H9 (cell line): ENCODE data around the gene SEC61A1. TPM values are rescaled to one million over a fixed set of nuclear protein-coding genes. Genes with fewer than 3 reads are reported as not detected.
A peak's percentile ranks its signal among the peaks of the same experiment; 100 is the strongest.

Source experiments
- DNase-seq: peaks from one replicate; pipeline ENCODE4 v3.0.0-alpha.2; 2017
- H2AFZ ChIP-seq: one replicate; pipeline ENCODE4 v1.6.1; 2013; ENCODE audit warnings: mild to moderate bottlenecking, low read length, control low read depth, moderate library complexity
- H2AK5ac ChIP-seq: 2 replicates; pipeline ENCODE4 v1.6.1; 2013; ENCODE audit warnings: low read length, control low read depth, mixed read lengths; ENCODE audit not compliant: insufficient read length
- H2BK120ac ChIP-seq: one replicate; pipeline ENCODE4 v1.6.1; 2013; ENCODE audit warnings: low read depth, mild to moderate bottlenecking, low read length, control low read depth, inconsistent platforms; ENCODE audit not compliant: poor library complexity, severe bottlenecking
- H2BK12ac ChIP-seq: 2 replicates; pipeline ENCODE4 v1.6.1; 2013; ENCODE audit warnings: low read length, control low read depth, mixed read lengths, low read depth; ENCODE audit not compliant: insufficient read length
- H2BK15ac ChIP-seq: 2 replicates; pipeline ENCODE4 v1.6.1; 2013; ENCODE audit warnings: low read depth, low read length, control low read depth
- H2BK20ac ChIP-seq: one replicate; pipeline ENCODE4 v1.6.1; 2013; ENCODE audit warnings: low read depth, mild to moderate bottlenecking, low read length, control low read depth, inconsistent platforms; ENCODE audit not compliant: poor library complexity, severe bottlenecking
- H2BK5ac ChIP-seq: 2 replicates; pipeline ENCODE4 v1.6.1; 2013; ENCODE audit warnings: low read length, control low read depth, mixed read lengths; ENCODE audit not compliant: insufficient read length
- H3K14ac ChIP-seq: 2 replicates; pipeline ENCODE4 v1.6.1; 2013; ENCODE audit warnings: low read length, control low read depth; ENCODE audit not compliant: insufficient read depth
- H3K18ac ChIP-seq: 2 replicates; pipeline ENCODE4 v1.6.1; 2013; ENCODE audit warnings: low read depth, mild to moderate bottlenecking, mixed read lengths, low read length, control low read depth; ENCODE audit not compliant: insufficient read length
- H3K23ac ChIP-seq: 2 replicates; pipeline ENCODE4 v1.6.1; 2013; ENCODE audit warnings: low read length, control low read depth, mixed read lengths, low read depth; ENCODE audit not compliant: insufficient read length
- H3K23me2 ChIP-seq: 2 replicates; pipeline ENCODE4 v1.6.1; 2013; ENCODE audit warnings: low read depth, mild to moderate bottlenecking, mixed read lengths, low read length, control low read depth; ENCODE audit not compliant: insufficient read length, poor library complexity, severe bottlenecking
- H3K27ac ChIP-seq: 2 replicates; pipeline ENCODE4 v1.5.1; 2013; ENCODE audit warnings: low read length, control low read depth, mixed read lengths, low read depth; ENCODE audit not compliant: insufficient read length
- H3K27me3 ChIP-seq: 2 replicates; pipeline ENCODE4 v1.6.1; 2013; ENCODE audit warnings: low read length, control low read depth, inconsistent platforms; ENCODE audit not compliant: insufficient read depth
- H3K4ac ChIP-seq: 2 replicates; pipeline ENCODE4 v1.6.1; 2013; ENCODE audit warnings: low read depth, mild to moderate bottlenecking, control low read depth, inconsistent platforms, low read length, moderate library complexity
- H3K4me1 ChIP-seq: 2 replicates; pipeline ENCODE4 v1.6.1; 2013; ENCODE audit warnings: low read length, control low read depth, inconsistent platforms; ENCODE audit not compliant: insufficient read depth
- H3K4me2 ChIP-seq: 2 replicates; pipeline ENCODE4 v1.6.1; 2013; ENCODE audit warnings: low read length, control low read depth, mixed read lengths; ENCODE audit not compliant: insufficient read length, insufficient read depth
- H3K56ac ChIP-seq: 2 replicates; pipeline ENCODE4 v1.6.1; 2013; ENCODE audit warnings: low read depth, mild to moderate bottlenecking, mixed read lengths, low read length, control low read depth; ENCODE audit not compliant: insufficient read length
- H3K79me1 ChIP-seq: 2 replicates; pipeline ENCODE4 v1.6.1; 2013; ENCODE audit warnings: low read depth, mild to moderate bottlenecking, moderate library complexity, low read length, control low read depth, inconsistent platforms; ENCODE audit not compliant: insufficient read depth, poor library complexity, severe bottlenecking
- H3K79me2 ChIP-seq: 2 replicates; pipeline ENCODE4 v1.6.1; 2013; ENCODE audit warnings: low read length, control low read depth, inconsistent platforms; ENCODE audit not compliant: insufficient read depth
- H3K9ac ChIP-seq: 2 replicates; pipeline ENCODE4 v1.6.1; 2013; ENCODE audit warnings: low read length, control low read depth, mixed read lengths; ENCODE audit not compliant: insufficient read length; ENCODE audit errors: extremely low read depth
- H3K9me3 ChIP-seq: one replicate; pipeline ENCODE4 v1.6.1; 2013; ENCODE audit warnings: low read depth, low read length, inconsistent platforms; ENCODE audit not compliant: control insufficient read depth
- H3T11ph ChIP-seq: one replicate; pipeline ENCODE4 v1.6.1; 2013; ENCODE audit warnings: mild to moderate bottlenecking, low read length, control low read depth, inconsistent platforms
- H4K20me1 ChIP-seq: one replicate; pipeline ENCODE4 v1.6.1; 2013; ENCODE audit not compliant: control insufficient read depth, insufficient read length, insufficient read depth
- H4K5ac ChIP-seq: 2 replicates; pipeline ENCODE4 v1.6.1; 2013; ENCODE audit warnings: low read depth, mild to moderate bottlenecking, mixed read lengths, low read length, control low read depth; ENCODE audit not compliant: insufficient read length
- H4K8ac ChIP-seq: replicated peaks from 2 replicates; pipeline ENCODE4 v1.6.1; 2013; ENCODE audit warnings: low read length, control low read depth, mixed read lengths, low read depth; ENCODE audit not compliant: insufficient read length
- H4K91ac ChIP-seq: 2 replicates; pipeline ENCODE4 v1.6.1; 2013; ENCODE audit warnings: low read depth, mild to moderate bottlenecking, moderate library complexity, mixed read lengths, low read length, control low read depth; ENCODE audit not compliant: insufficient read length
- H3K27ac Mint-ChIP-seq, 3 experiments: 2 replicates in 2 of 3; 3 replicates in 1 of 3; pipeline ENCODE4 v1.8.0; 2020 to 2021; ENCODE audit warnings: mixed read lengths in 3 of 3, mild to moderate bottlenecking in 1 of 3, moderate library complexity in 1 of 3
- H3K27me3 Mint-ChIP-seq: 2 replicates; pipeline ENCODE4 v1.8.0; 2021; ENCODE audit warnings: low read depth, mild to moderate bottlenecking, moderate library complexity, mixed read lengths
- H3K36me3 Mint-ChIP-seq, 3 experiments: 2 replicates in 2 of 3; 3 replicates in 1 of 3; pipeline ENCODE4 v1.8.0; 2020 to 2021; ENCODE audit warnings: low read depth in 3 of 3, mixed read lengths in 3 of 3; ENCODE audit not compliant: insufficient read depth in 1 of 3
- H3K4me1 Mint-ChIP-seq, 2 experiments: 2 replicates each; pipeline ENCODE4 v1.8.0; 2020; ENCODE audit warnings: mixed read lengths in 2 of 2
- H3K4me3 Mint-ChIP-seq, 2 experiments: 2 replicates in 1 of 2; 3 replicates in 1 of 2; pipeline ENCODE4 v1.8.0; 2020 to 2021; ENCODE audit warnings: mild to moderate bottlenecking in 2 of 2, mixed read lengths in 2 of 2, moderate library complexity in 1 of 2
- H3K9me3 Mint-ChIP-seq, 2 experiments: 2 replicates in 1 of 2; 3 replicates in 1 of 2; pipeline ENCODE4 v1.8.0; 2020; ENCODE audit warnings: mild to moderate bottlenecking in 2 of 2, mixed read lengths in 2 of 2, moderate library complexity in 1 of 2
- WGBS: extraction: QIAGEN DNeasy Blood & Tissue Kit; methylation state at CpG from one replicate; pipeline ENCODE4 v1.1.7; 2013; ENCODE audit warnings: missing lambda C conversion rate, low lambda C conversion rate, mixed read lengths; ENCODE audit not compliant: insufficient read length; ENCODE audit errors: extremely low coverage; 5-methylcytosine and 5-hydroxymethylcytosine counted together
- total RNA-seq: library from RNA; stranded (reverse); gene quantifications from 2 replicates; pipeline ENCODE4 v1.2.1, GENCODE V29; 2021
- TF ChIP-seq, protein P1 (sequence below): fragments of 200-600 bp; sonication (generic); conservative IDR thresholded peaks from 3 replicates; pipeline ENCODE4 v1.8.0; 2021; ENCODE audit warnings: antibody characterized with exemption, mild to moderate bottlenecking

The SEC61A1 gene
- total RNA-seq, 1 experiment from 2014 or later: 146 TPM

DNA sequence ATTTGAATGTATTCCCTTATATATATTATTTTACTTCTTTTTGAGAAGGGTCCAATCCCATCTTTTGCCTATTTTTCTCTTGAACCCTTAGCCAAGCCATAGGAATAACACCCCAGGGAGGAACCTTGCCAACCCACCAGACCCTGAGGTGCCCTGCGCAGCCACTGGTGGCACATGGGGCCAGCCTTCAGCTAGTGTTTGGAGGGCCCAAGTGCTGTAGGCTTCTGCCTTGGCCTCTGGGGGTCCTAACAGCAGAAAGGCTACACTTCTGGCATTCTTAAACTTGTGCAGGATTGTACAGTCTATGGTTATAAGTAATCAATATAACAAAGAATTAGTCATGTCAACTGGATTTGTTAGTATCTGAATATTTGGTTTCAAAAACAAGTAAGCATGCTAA is 36.9 kb downstream of the SEC61A1 start:
- H2BK15ac ChIP-seq: no peak overlapping the region
- Mint-ChIP-seq H3K9me3 (no peaks in the 10 kb centered on the region), H3K4me3 (no peak overlapping the region), H3K36me3 (peaks cover 40 to 77% (median 64%) of the 10 kb centered on the region in 3 experiments; a peak in 6 of 7 replicates), H3K27me3 (no peaks in the 10 kb centered on the region), H3K4me1 (0 out of 4 replicates have a peak, but pooled peaks cover 0 to 2% of the 10 kb centered on the region in 2 experiments), H3K27ac (no peak overlapping the region)
- H3K79me2 ChIP-seq: no peaks in the 10 kb centered on the region; the same call in 1 of the 2 replicates
- H4K8ac ChIP-seq: no peak overlapping the region
- no peak overlapping the region for H3K18ac ChIP-seq
- no CpG with 5 or more reads among the region's 1 CpG for WGBS
- no peaks in the 10 kb centered on the region for H4K20me1 ChIP-seq
- no peak overlapping the region for H4K5ac ChIP-seq
- H3K4me1 ChIP-seq: no peaks in the 10 kb centered on the region
- no peaks in the 10 kb centered on the region for H3K23me2 ChIP-seq
- no peaks in the 10 kb centered on the region for H3K27me3 ChIP-seq
- TF ChIP-seq, protein P1, sequence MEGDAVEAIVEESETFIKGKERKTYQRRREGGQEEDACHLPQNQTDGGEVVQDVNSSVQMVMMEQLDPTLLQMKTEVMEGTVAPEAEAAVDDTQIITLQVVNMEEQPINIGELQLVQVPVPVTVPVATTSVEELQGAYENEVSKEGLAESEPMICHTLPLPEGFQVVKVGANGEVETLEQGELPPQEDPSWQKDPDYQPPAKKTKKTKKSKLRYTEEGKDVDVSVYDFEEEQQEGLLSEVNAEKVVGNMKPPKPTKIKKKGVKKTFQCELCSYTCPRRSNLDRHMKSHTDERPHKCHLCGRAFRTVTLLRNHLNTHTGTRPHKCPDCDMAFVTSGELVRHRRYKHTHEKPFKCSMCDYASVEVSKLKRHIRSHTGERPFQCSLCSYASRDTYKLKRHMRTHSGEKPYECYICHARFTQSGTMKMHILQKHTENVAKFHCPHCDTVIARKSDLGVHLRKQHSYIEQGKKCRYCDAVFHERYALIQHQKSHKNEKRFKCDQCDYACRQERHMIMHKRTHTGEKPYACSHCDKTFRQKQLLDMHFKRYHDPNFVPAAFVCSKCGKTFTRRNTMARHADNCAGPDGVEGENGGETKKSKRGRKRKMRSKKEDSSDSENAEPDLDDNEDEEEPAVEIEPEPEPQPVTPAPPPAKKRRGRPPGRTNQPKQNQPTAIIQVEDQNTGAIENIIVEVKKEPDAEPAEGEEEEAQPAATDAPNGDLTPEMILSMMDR: peak; percentile 12; the same call in 1 of the 3 replicates
- no peak overlapping the region for H3K4me2 ChIP-seq
- H3K9ac ChIP-seq: no peak overlapping the region
- no peak overlapping the region for H3K27ac ChIP-seq
- no peak overlapping the region for H2BK12ac ChIP-seq
- no peak overlapping the region for H2BK120ac ChIP-seq
- H2BK5ac ChIP-seq: no peak overlapping the region
- no peak overlapping the region for H2AK5ac ChIP-seq
- no peak overlapping the region for H2BK20ac ChIP-seq
- no peak overlapping the region for H3K14ac ChIP-seq
- no peak for DNase-seq
- no peak overlapping the region for H3T11ph ChIP-seq
- H3K79me1 ChIP-seq: no peaks in the 10 kb centered on the region
- H4K91ac ChIP-seq: no peak overlapping the region
- H2AFZ ChIP-seq: no peak overlapping the region
- no peak overlapping the region for H3K4ac ChIP-seq
- no peaks in the 10 kb centered on the region for H3K9me3 ChIP-seq
- no peak overlapping the region for H3K23ac ChIP-seq
- no peak overlapping the region for H3K56ac ChIP-seq
